Stimulated activated memory B cell treated with anti-CD40 and anti-IgM and Interleukin-4, amounts not matched to agents 10 μg/mL and 1 μg/mL and 100 μg/mL, for 72 hours (primary cell): Measurements from ENCODE around the gene OR2F2.

Source experiments
- ATAC-seq: fragments of 150-1000 bp; cut with Tn5 transposase; 2 replicates; pipeline ENCODE4 v1.10.0; 2021
- H3K27ac Mint-ChIP-seq: one replicate; pipeline ENCODE4 v1.8.0; 2022; ENCODE audit warnings: mild to moderate bottlenecking, mixed read lengths
- H3K27me3 Mint-ChIP-seq: one replicate; pipeline ENCODE4 v1.8.0; 2022; ENCODE audit warnings: mixed read lengths
- H3K36me3 Mint-ChIP-seq: one replicate; pipeline ENCODE4 v1.8.0; 2022; ENCODE audit warnings: mixed read lengths
- H3K4me1 Mint-ChIP-seq: one replicate; pipeline ENCODE4 v1.8.0; 2022; ENCODE audit warnings: mixed read lengths
- H3K4me3 Mint-ChIP-seq: one replicate; pipeline ENCODE4 v1.8.0; 2022; ENCODE audit warnings: mild to moderate bottlenecking, moderate library complexity, mixed read lengths
- H3K9me3 Mint-ChIP-seq: one replicate; pipeline ENCODE4 v1.8.0; 2022; ENCODE audit warnings: mixed read lengths

Gene OR2F2

GRCh38 chr7:143983960-143984359, 48.9 kb downstream of the OR2F2 start:
- H3K27ac Mint-ChIP-seq = no peak overlapping the region
- H3K4me1 Mint-ChIP-seq = no peaks in the 10 kb centered on the region
- H3K9me3 Mint-ChIP-seq = peaks cover 3% of the 10 kb centered on the region
- ATAC-seq = no peak
- H3K4me3 Mint-ChIP-seq = no peak overlapping the region
- no peaks in the 10 kb centered on the region for H3K36me3 Mint-ChIP-seq
- H3K27me3 Mint-ChIP-seq = peaks cover 11% of the 10 kb centered on the region
